IMR-90 (cell line): ENCODE measurements around the gene XPR1. TPM values are rescaled to one million over a fixed set of nuclear protein-coding genes. Genes with fewer than 3 reads are reported as not detected.
A peak's percentile ranks its signal among the peaks of the same experiment; 100 is the strongest.

Experiments used
- ATAC-seq: fragments of 200-7000 bp; cut with Tn5 transposase; 2 replicates; pipeline ENCODE4 v1.9.1; 2020; ENCODE audit warnings: low read depth, mild to moderate bottlenecking, moderate library complexity
- BruUV-seq: library from RNA; stranded (reverse); fragments of 400-500 nt; replicated peaks from 2 replicates; lab custom pipeline; 2021; lab: Mats Ljungman, UMichigan
- CTCF ChIA-PET: fragments of 300-600 bp; formaldehyde crosslinking; extraction: SDS; loops from one replicate; lab custom pipeline; 2021; ENCODE audit warnings: antibody characterized with exemption; lab: Yijun Ruan, JAX
- POLR2A ChIA-PET: fragments of 300-600 bp; sonication (Branson Sonifier 250); formaldehyde crosslinking; loops from one replicate; lab custom pipeline; 2022; ENCODE audit warnings: antibody characterized with exemption; ENCODE audit not compliant: unreplicated experiment; lab: Charles Lee
- DNase-seq: peaks from one replicate; pipeline ENCODE4 v3.0.0; 2013
- H2AFZ ChIP-seq: replicated peaks from 2 replicates; pipeline ENCODE3; 2013; ENCODE audit warnings: low read length, mild to moderate bottlenecking; ENCODE audit not compliant: poor library complexity
- H2AK5ac ChIP-seq: 2 replicates; pipeline ENCODE4 v1.6.1; 2013; ENCODE audit warnings: low read depth, low read length, inconsistent platforms
- H2AK9ac ChIP-seq: replicated peaks from 2 replicates; pipeline ENCODE3; 2013; ENCODE audit warnings: mild to moderate bottlenecking, low read depth, low read length, moderate library complexity; ENCODE audit not compliant: poor library complexity
- H2BK120ac ChIP-seq: 2 replicates; pipeline ENCODE4 v1.6.1; 2013; ENCODE audit warnings: low read depth, low read length, inconsistent platforms
- H2BK15ac ChIP-seq: 3 replicates; pipeline ENCODE4 v1.6.1; 2013; ENCODE audit warnings: low read depth, low read length, inconsistent platforms
- H2BK20ac ChIP-seq: 2 replicates; pipeline ENCODE4 v1.6.1; 2013; ENCODE audit warnings: low read depth, mild to moderate bottlenecking, inconsistent platforms, low read length, moderate library complexity
- H2BK5ac ChIP-seq: 2 replicates; pipeline ENCODE4 v1.6.1; 2013; ENCODE audit warnings: mild to moderate bottlenecking, low read depth, low read length, inconsistent platforms; ENCODE audit not compliant: poor library complexity, severe bottlenecking
- H3K14ac ChIP-seq: replicated peaks from 2 replicates; pipeline ENCODE4 v1.6.1; 2013; ENCODE audit warnings: low read depth, low read length, inconsistent platforms
- H3K18ac ChIP-seq: 2 replicates; pipeline ENCODE4 v1.6.1; 2013; ENCODE audit warnings: low read depth, low read length, control low read depth
- H3K23ac ChIP-seq: 2 replicates; pipeline ENCODE4 v1.6.1; 2013; ENCODE audit warnings: low read depth, low read length, inconsistent platforms
- H3K27ac ChIP-seq: 2 replicates; pipeline ENCODE4 v1.5.1; 2013; ENCODE audit warnings: mild to moderate bottlenecking, control low read depth, low read length; ENCODE audit not compliant: insufficient read depth
- H3K27me3 ChIP-seq: 2 replicates; pipeline ENCODE4 v1.6.1; 2013; ENCODE audit warnings: low read length; ENCODE audit not compliant: control insufficient read depth, insufficient read depth
- H3K36me3 ChIP-seq: 2 replicates; pipeline ENCODE4 v1.6.1; 2013; ENCODE audit warnings: low read length, mixed read lengths; ENCODE audit not compliant: control insufficient read depth, insufficient read depth
- H3K4ac ChIP-seq: 2 replicates; pipeline ENCODE4 v1.6.1; 2013; ENCODE audit warnings: low read depth, low read length, inconsistent platforms
- H3K4me1 ChIP-seq: 2 replicates; pipeline ENCODE4 v1.6.1; 2013; ENCODE audit warnings: low read length, mixed read lengths; ENCODE audit not compliant: control insufficient read depth, insufficient read depth
- H3K4me2 ChIP-seq: 2 replicates; pipeline ENCODE4 v1.6.1; 2013; ENCODE audit warnings: low read depth, mild to moderate bottlenecking, control low read depth, low read length, moderate library complexity
- H3K4me3 ChIP-seq: 2 replicates; pipeline ENCODE4 v1.5.1; 2013; ENCODE audit warnings: low read depth, mild to moderate bottlenecking, control low read depth, low read length, moderate library complexity; ENCODE audit not compliant: insufficient read depth
- H3K56ac ChIP-seq: 2 replicates; pipeline ENCODE4 v1.6.1; 2013; ENCODE audit warnings: low read length, inconsistent platforms; ENCODE audit not compliant: insufficient read depth; ENCODE audit errors: extremely low read depth
- H3K79me1 ChIP-seq, 2 experiments: 2 replicates each; pipeline ENCODE4 v1.6.1; 2013; ENCODE audit warnings: low read length in 2 of 2, inconsistent platforms in 1 of 2, low read depth in 1 of 2
- H3K9ac ChIP-seq: 2 replicates; pipeline ENCODE4 v1.6.1; 2013; ENCODE audit warnings: low read depth, low read length, control low read depth
- H3K9me1 ChIP-seq: 2 replicates; pipeline ENCODE4 v1.6.1; 2013; ENCODE audit warnings: low read length, inconsistent platforms; ENCODE audit not compliant: insufficient read depth
- H3K9me3 ChIP-seq: 2 replicates; pipeline ENCODE4 v1.6.1; 2013; ENCODE audit warnings: low read length; ENCODE audit not compliant: control insufficient read depth, insufficient read depth
- H4K20me1 ChIP-seq: 2 replicates; pipeline ENCODE4 v1.6.1; 2013; ENCODE audit warnings: low read length, inconsistent platforms; ENCODE audit not compliant: insufficient read depth
- H4K5ac ChIP-seq: 2 replicates; pipeline ENCODE4 v1.6.1; 2013; ENCODE audit warnings: mild to moderate bottlenecking, low read depth, low read length, control low read depth
- H4K8ac ChIP-seq, 2 experiments: 2 replicates each; pipeline ENCODE4 v1.6.1; 2013; ENCODE audit warnings: low read depth in 2 of 2, low read length in 2 of 2, control low read depth in 1 of 2, inconsistent platforms in 1 of 2
- H4K91ac ChIP-seq: 2 replicates; pipeline ENCODE4 v1.6.1; 2013; ENCODE audit warnings: low read depth, low read length, inconsistent platforms; ENCODE audit not compliant: insufficient read depth
- BHLHE40 ChIP-seq: fragments of 150-350 bp; IDR thresholded peaks from 2 replicates; pipeline ENCODE4 v1.6.1; 2016; ENCODE audit warnings: mild to moderate bottlenecking, low read depth, low read length
- CEBPB ChIP-seq: IDR thresholded peaks from 2 replicates; pipeline ENCODE4 v1.6.1; 2012; ENCODE audit warnings: low read depth, low read length, improper control_type of control experiment
- CHD1 ChIP-seq: IDR thresholded peaks from 2 replicates; pipeline ENCODE4 v1.6.1; 2012; ENCODE audit warnings: low read depth, low read length, improper control_type of control experiment
- ELK1 ChIP-seq: fragments of 150-350 bp; IDR thresholded peaks from 2 replicates; pipeline ENCODE4 v1.6.1; 2016; ENCODE audit warnings: low read depth, mild to moderate bottlenecking, low read length, moderate library complexity, borderline replicate concordance
- FOS ChIP-seq: fragments of 150-350 bp; IDR thresholded peaks from 2 replicates; pipeline ENCODE4 v1.6.1; 2016; ENCODE audit warnings: low read depth, low read length
- MAFK ChIP-seq: IDR thresholded peaks from 2 replicates; pipeline ENCODE4 v1.6.1; 2012; ENCODE audit warnings: low read depth, low read length, improper control_type of control experiment
- MAZ ChIP-seq: IDR thresholded peaks from 2 replicates; pipeline ENCODE4 v1.6.1; 2012; ENCODE audit warnings: low read depth, mild to moderate bottlenecking, low read length, improper control_type of control experiment, moderate library complexity, borderline replicate concordance
- MXI1 ChIP-seq: IDR thresholded peaks from 2 replicates; pipeline ENCODE4 v1.6.1; 2012; ENCODE audit warnings: low read depth, mild to moderate bottlenecking, low read length, moderate library complexity, borderline replicate concordance
- NFE2L2 ChIP-seq: fragments of 150-350 bp; IDR thresholded peaks from 2 replicates; pipeline ENCODE4 v1.6.1; 2016; ENCODE audit warnings: low read depth, mild to moderate bottlenecking, low read length
- POLR2A ChIP-seq: IDR thresholded peaks from 2 replicates; pipeline ENCODE4 v1.6.1; 2012; ENCODE audit warnings: mild to moderate bottlenecking, low read depth, low read length
- RAD21 ChIP-seq: IDR thresholded peaks from 2 replicates; pipeline ENCODE4 v1.6.1; 2012; ENCODE audit warnings: low read length, improper control_type of control experiment
- RCOR1 ChIP-seq: IDR thresholded peaks from 2 replicates; pipeline ENCODE4 v1.6.1; 2012; ENCODE audit warnings: mild to moderate bottlenecking, low read length, improper control_type of control experiment; ENCODE audit not compliant: insufficient replicate concordance
- RFX5 ChIP-seq: IDR thresholded peaks from 2 replicates; pipeline ENCODE4 v1.8.0; 2012; ENCODE audit warnings: low read depth, mild to moderate bottlenecking, low read length, moderate library complexity
- SMC3 ChIP-seq: fragments of 150-350 bp; IDR thresholded peaks from 2 replicates; pipeline ENCODE4 v1.6.1; 2016; ENCODE audit warnings: low read depth, mild to moderate bottlenecking, antibody characterized with exemption, low read length, moderate library complexity
- USF2 ChIP-seq: fragments of 150-350 bp; IDR thresholded peaks from 2 replicates; pipeline ENCODE4 v1.6.1; 2017; ENCODE audit warnings: mild to moderate bottlenecking, antibody characterized with exemption, low read length, low read depth
- WGBS, 2 experiments: methylation state at CpG; one replicate each; pipeline versions ENCODE4 v1.1.5 to v1.1.7; 2013; ENCODE audit warnings: missing lambda C conversion rate in 2 of 2; ENCODE audit not compliant: insufficient read length in 1 of 2; ENCODE audit errors: extremely low coverage in 2 of 2; 5-methylcytosine and 5-hydroxymethylcytosine counted together
- dilution Hi-C: fragments of 300-500 bp; cut with HindIII; formaldehyde crosslinking; loops from one replicate; pipeline ENCODE4 v1.14.3; 2018; ENCODE audit warnings: low sequenced_read_pairs; ENCODE audit not compliant: unreplicated experiment
- in situ Hi-C: fragments of 300-500 bp; cut with MboI; formaldehyde crosslinking; loops from 3 replicates; pipeline ENCODE4 v1.14.3; 2019; ENCODE audit warnings: low sequenced_read_pairs, inconsistent platforms, mixed read lengths
- intact Hi-C: fragments of 100-400 bp; cut with micrococcal nuclease; formaldehyde crosslinking; loops from 2 replicates; pipeline ENCODE4 v1.10.0; 2022
- polyA plus RNA-seq, 3 experiments: library from polyadenylated mRNA; depleted of rRNA; stranded (reverse); fragments of >200 nt; gene quantifications; 2 replicates each; pipeline ENCODE4 v1.2.3, GENCODE V29; 2012; ENCODE audit warnings: low replicate concordance in 1 of 3
- total RNA-seq: library from RNA; depleted of rRNA; stranded (reverse); fragments of >200 nt; gene quantifications from 2 replicates; pipeline ENCODE4 v1.2.3, GENCODE V29; 2012
- TF ChIP-seq, protein P1 (sequence below): conservative IDR thresholded peaks from 2 replicates; pipeline ENCODE4 v1.5.1; 2012; ENCODE audit warnings: mild to moderate bottlenecking, low read depth, low read length, improper control_type of control experiment

Gene XPR1
- total and polyA plus RNA-seq, 2 of the 4 experiments (the other 2 are of a cell fraction), result 11.8 to 25.1 TPM

DNA sequence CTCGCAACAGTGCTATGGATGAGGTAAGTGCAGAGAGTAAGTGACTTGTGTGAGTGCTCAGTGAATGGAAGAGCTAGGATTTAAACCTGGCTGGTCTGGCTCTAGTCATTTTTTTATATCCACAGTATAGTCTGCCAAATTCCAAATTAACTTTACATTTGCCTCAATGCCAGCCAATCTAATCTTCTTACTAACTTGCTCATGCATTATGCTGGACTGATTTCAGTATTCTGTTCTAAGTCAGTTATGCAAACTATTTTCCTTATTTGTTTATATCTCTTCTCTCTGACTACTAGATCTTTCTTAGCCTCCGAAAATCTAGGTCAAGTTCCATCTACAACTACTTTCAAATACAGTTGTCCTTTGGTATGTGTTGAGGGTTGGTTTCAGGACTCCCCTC is 133.3 kb downstream of the XPR1 start:
- H3K14ac ChIP-seq, result no peak overlapping the region
- no peak overlapping the region for H3K18ac ChIP-seq
- TF ChIP-seq, protein P1, sequence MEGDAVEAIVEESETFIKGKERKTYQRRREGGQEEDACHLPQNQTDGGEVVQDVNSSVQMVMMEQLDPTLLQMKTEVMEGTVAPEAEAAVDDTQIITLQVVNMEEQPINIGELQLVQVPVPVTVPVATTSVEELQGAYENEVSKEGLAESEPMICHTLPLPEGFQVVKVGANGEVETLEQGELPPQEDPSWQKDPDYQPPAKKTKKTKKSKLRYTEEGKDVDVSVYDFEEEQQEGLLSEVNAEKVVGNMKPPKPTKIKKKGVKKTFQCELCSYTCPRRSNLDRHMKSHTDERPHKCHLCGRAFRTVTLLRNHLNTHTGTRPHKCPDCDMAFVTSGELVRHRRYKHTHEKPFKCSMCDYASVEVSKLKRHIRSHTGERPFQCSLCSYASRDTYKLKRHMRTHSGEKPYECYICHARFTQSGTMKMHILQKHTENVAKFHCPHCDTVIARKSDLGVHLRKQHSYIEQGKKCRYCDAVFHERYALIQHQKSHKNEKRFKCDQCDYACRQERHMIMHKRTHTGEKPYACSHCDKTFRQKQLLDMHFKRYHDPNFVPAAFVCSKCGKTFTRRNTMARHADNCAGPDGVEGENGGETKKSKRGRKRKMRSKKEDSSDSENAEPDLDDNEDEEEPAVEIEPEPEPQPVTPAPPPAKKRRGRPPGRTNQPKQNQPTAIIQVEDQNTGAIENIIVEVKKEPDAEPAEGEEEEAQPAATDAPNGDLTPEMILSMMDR, result no peak
- TF ChIP-seq FOS, result no peak
- no peak for TF ChIP-seq USF2
- TF ChIP-seq MAFK, result no peak
- TF ChIP-seq CHD1, result no peak
- no peak for TF ChIP-seq BHLHE40
- no peak for TF ChIP-seq RAD21
- no peak for TF ChIP-seq ELK1
- no peak for TF ChIP-seq RFX5
- TF ChIP-seq MAZ, result no peak
- no peak for TF ChIP-seq POLR2A
- TF ChIP-seq NFE2L2, result no peak
- no peak for TF ChIP-seq MXI1
- no peak for TF ChIP-seq SMC3
- TF ChIP-seq CEBPB, result no peak
- no peak for TF ChIP-seq RCOR1
- BruUV-seq, result no TSS peak
- no peak overlapping the region for H2AFZ ChIP-seq
- no peaks in the 10 kb centered on the region; the same call in 1 of the 2 replicates for H3K9me1 ChIP-seq
- dilution Hi-C loops (no loop called here), in situ Hi-C loops (no loop called here), intact Hi-C loops (no loop called here)
- peaks cover 0 to 12% of the 10 kb centered on the region in 2 experiments; a peak in 2 of 4 replicates for H3K79me1 ChIP-seq
- H4K20me1 ChIP-seq, result no peaks in the 10 kb centered on the region; the same call in 1 of the 2 replicates
- no peak overlapping the region for H3K4ac ChIP-seq
- no peak overlapping the region for H2BK15ac ChIP-seq
- no peak overlapping the region for H2AK9ac ChIP-seq
- no peak overlapping the region for H2BK20ac ChIP-seq
- H3K36me3 ChIP-seq, result no peaks in the 10 kb centered on the region
- H3K4me2 ChIP-seq, result peak overlapping the region; percentile 44; the same call in 1 of the 2 replicates
- H3K27me3 ChIP-seq, result no peaks in the 10 kb centered on the region
- ChIA-PET CTCF (no interaction called here), POLR2A (no interaction called here)
- H3K4me3 ChIP-seq, result no peak overlapping the region
- no peak overlapping the region for H2BK5ac ChIP-seq
- no peak overlapping the region for H3K9ac ChIP-seq
- H3K56ac ChIP-seq, result no peak overlapping the region
- H3K4me1 ChIP-seq, result peaks cover 3% of the 10 kb centered on the region
- H2BK120ac ChIP-seq, result no peak overlapping the region
- no peak overlapping the region for H2AK5ac ChIP-seq
- H4K5ac ChIP-seq, result no peak overlapping the region
- H4K91ac ChIP-seq, result no peak overlapping the region
- no peaks in the 10 kb centered on the region for H3K9me3 ChIP-seq
- DNase-seq (peak; percentile 69), ATAC-seq (peak; percentile 93)
- no peak overlapping the region for H3K27ac ChIP-seq
- no peak overlapping the region for H3K23ac ChIP-seq
- no CpG with 5 or more reads among the region's 2 CpGs for WGBS, 2 experiments
- no peak overlapping the region for H4K8ac ChIP-seq
